Peyer's patch (tissue), 4 donors: Measurements from ENCODE around the gene PKN3. TPM values are rescaled to one million over a fixed set of nuclear protein-coding genes. Genes with fewer than 3 reads are reported as not detected.
A peak's percentile ranks its signal among the peaks of the same experiment; 100 is the strongest.

Experiments
- DNase-seq, 3 donors: peaks; one replicate each; pipeline ENCODE4 v3.0.0-alpha.2; 2017 to 2019
- H3K27ac ChIP-seq, 4 donors: fragments of 200-600 bp; sonication (generic); one replicate each; pipeline ENCODE4 v1.5.1; 2016 to 2019
- H3K27me3 ChIP-seq, 2 donors: fragments of 200-600 bp; sonication (generic); one replicate each; pipeline ENCODE4 v1.5.1; 2019
- H3K36me3 ChIP-seq, 3 donors: fragments of 200-600 bp; sonication (generic); one replicate each; pipeline ENCODE4 v1.5.1; 2016 to 2019
- H3K4me1 ChIP-seq, 4 donors: fragments of 200-600 bp; sonication (generic); one replicate each; pipeline ENCODE4 v1.5.1; 2016 to 2019
- H3K4me3 ChIP-seq, 4 donors: fragments of 200-600 bp; sonication (generic); 1 replicate in 3 of 4; 2 replicates in 1 of 4; pipeline ENCODE4 v1.5.1; 2016 to 2019; ENCODE audit warnings: mild to moderate bottlenecking in 1 of 4
- H3K9me3 ChIP-seq, 4 donors: fragments of 200-600 bp; sonication (generic); one replicate each; pipeline ENCODE4 v1.5.1; 2016 to 2019; ENCODE audit warnings: mild to moderate bottlenecking in 1 of 4
- POLR2A ChIP-seq, 2 donors: fragments of 450-650 bp; IDR thresholded peaks; one replicate each; pipeline ENCODE4 v1.5.1; 2017; ENCODE audit warnings: antibody characterized with exemption in 2 of 2, mild to moderate bottlenecking in 2 of 2, moderate library complexity in 2 of 2
- total RNA-seq, 4 donors: library from RNA; depleted of rRNA; stranded (reverse); fragments of >200 nt; gene quantifications; one replicate each; pipeline ENCODE4 v1.1.0, GENCODE V29; 2016
- TF ChIP-seq, protein P1 (sequence below), 6 experiments: fragments of 450-650 bp in 4 of 6; fragments of 200-600 bp in 2 of 6; sonication (generic) in 1 of 6; IDR thresholded peaks; one replicate each; pipeline ENCODE4 v1.5.1; 2017 to 2019; ENCODE audit warnings: antibody characterized with exemption in 6 of 6, mild to moderate bottlenecking in 3 of 6, moderate library complexity in 1 of 6

Gene PKN3
- 10 to 100 TPM in 1 of 4 donors, 1 to 10 TPM in 3; 5.6 to 15.7 (median 9.3) TPM for total RNA-seq

DNA sequence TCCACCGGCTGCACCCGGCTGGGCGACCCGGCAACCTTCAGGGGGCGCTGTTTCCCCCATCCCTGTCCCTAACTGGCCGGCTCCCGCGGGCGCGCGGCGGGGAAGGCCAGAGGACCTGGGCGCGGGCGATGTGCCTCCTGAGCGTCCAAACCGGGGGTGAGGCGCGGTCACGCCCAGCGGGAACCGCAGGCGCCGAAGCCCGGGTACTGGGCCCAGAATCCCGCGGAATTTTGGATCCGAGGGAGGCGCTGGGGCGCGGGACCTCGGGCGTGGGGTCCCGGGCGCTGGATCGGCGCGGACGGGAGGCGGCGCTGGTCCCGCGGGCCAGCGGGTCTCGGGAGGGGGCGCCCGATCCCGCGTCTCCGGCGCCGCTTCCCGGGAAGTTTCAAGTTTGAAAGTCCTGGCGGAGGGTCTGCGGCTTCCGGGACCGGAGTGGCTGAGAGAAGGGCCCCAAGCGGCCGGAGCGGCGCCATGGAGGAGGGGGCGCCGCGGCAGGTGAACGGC, at the start of gene PKN3:
Gene PKN3 (plus strand): TSS at position 59 of the 504 bp plus-strand sequence. CDS start 413 bp downstream, at position 472.
- peaks cover 0 to 6% (median 2%) of the 10 kb centered on the region in 4 donors for H3K4me1 ChIP-seq
- H3K27me3 ChIP-seq: no peaks in the 10 kb centered on the region
- no peaks in the 10 kb centered on the region for H3K36me3 ChIP-seq
- peak within 1 kb of the TSS; percentile 64 to 89 (median 78) for H3K4me3 ChIP-seq
- DNase-seq: peak; percentile 82 to 95 (median 93)
- H3K9me3 ChIP-seq: no peaks in the 10 kb centered on the region
- H3K27ac ChIP-seq: peak within 1 kb of the TSS; percentile 69 to 79 (median 74)
- peak in 1 of 2 donors; percentile 28 for TF ChIP-seq POLR2A (IDR thresholded peaks at IDR 0.05)
- TF ChIP-seq, protein P1, sequence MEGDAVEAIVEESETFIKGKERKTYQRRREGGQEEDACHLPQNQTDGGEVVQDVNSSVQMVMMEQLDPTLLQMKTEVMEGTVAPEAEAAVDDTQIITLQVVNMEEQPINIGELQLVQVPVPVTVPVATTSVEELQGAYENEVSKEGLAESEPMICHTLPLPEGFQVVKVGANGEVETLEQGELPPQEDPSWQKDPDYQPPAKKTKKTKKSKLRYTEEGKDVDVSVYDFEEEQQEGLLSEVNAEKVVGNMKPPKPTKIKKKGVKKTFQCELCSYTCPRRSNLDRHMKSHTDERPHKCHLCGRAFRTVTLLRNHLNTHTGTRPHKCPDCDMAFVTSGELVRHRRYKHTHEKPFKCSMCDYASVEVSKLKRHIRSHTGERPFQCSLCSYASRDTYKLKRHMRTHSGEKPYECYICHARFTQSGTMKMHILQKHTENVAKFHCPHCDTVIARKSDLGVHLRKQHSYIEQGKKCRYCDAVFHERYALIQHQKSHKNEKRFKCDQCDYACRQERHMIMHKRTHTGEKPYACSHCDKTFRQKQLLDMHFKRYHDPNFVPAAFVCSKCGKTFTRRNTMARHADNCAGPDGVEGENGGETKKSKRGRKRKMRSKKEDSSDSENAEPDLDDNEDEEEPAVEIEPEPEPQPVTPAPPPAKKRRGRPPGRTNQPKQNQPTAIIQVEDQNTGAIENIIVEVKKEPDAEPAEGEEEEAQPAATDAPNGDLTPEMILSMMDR (IDR thresholded peaks at IDR 0.05): peak; percentile 74 to 95 (median 86)

DNA sequence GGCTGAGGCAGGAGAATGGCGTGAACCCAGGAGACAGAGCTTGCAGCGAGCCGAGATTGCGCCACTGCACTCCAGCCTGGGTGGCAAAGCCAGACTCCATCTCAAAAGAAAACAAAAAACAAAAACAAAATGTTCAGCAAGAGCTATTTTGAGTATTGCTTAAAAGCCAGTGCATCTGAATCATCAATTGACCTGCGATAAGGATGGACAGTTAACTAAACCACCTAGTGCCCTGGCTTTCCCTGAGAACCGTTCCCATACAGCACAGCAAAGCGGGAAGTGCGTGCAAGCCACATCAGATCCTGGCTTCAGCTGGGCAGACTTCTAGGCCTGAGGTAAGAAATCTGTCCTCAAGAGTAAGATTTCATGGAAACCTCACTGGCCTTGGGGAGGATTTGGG, 48.4 kb upstream of the PKN3 start:
- no peak for TF ChIP-seq POLR2A (IDR thresholded peaks at IDR 0.05)
- TF ChIP-seq, protein P1 (IDR thresholded peaks at IDR 0.05): no peak
- Histone ChIP-seq H3K4me1 (no peaks in the 10 kb centered on the region), H3K4me3 (no peak overlapping the region), H3K27me3 (no peaks in the 10 kb centered on the region), H3K9me3 (no peaks in the 10 kb centered on the region), H3K36me3 (no peaks in the 10 kb centered on the region), H3K27ac (no peak overlapping the region)
- no peak for DNase-seq

DNA sequence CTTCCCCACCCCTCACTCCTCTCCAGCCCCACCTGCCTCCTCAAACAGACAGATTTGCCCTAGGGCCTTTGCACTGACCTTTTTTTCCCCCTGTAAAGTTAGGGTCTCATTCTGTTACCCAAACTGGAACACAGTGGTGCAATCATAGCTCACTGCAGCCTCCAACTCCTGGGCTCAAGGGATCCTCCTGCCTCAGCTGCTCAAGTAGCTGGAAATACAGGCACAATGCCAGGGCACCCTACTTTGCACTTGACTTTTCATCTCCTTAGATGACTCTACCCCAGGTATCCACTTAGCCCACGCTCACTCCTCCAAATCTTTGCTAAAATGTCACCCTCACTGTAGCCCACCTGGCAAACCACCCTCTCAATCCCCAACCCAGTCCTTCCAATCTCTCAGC, 47.8 kb upstream of the PKN3 start:
- DNase-seq: no peak
- no peak for TF ChIP-seq POLR2A (IDR thresholded peaks at IDR 0.05)
- TF ChIP-seq, protein P1 (IDR thresholded peaks at IDR 0.05): no peak
- no peak overlapping the region for H3K27ac ChIP-seq
- no peaks in the 10 kb centered on the region for H3K36me3 ChIP-seq
- no peaks in the 10 kb centered on the region for H3K27me3 ChIP-seq
- H3K4me1 ChIP-seq: no peaks in the 10 kb centered on the region
- H3K4me3 ChIP-seq: no peak overlapping the region
- no peaks in the 10 kb centered on the region for H3K9me3 ChIP-seq

DNA sequence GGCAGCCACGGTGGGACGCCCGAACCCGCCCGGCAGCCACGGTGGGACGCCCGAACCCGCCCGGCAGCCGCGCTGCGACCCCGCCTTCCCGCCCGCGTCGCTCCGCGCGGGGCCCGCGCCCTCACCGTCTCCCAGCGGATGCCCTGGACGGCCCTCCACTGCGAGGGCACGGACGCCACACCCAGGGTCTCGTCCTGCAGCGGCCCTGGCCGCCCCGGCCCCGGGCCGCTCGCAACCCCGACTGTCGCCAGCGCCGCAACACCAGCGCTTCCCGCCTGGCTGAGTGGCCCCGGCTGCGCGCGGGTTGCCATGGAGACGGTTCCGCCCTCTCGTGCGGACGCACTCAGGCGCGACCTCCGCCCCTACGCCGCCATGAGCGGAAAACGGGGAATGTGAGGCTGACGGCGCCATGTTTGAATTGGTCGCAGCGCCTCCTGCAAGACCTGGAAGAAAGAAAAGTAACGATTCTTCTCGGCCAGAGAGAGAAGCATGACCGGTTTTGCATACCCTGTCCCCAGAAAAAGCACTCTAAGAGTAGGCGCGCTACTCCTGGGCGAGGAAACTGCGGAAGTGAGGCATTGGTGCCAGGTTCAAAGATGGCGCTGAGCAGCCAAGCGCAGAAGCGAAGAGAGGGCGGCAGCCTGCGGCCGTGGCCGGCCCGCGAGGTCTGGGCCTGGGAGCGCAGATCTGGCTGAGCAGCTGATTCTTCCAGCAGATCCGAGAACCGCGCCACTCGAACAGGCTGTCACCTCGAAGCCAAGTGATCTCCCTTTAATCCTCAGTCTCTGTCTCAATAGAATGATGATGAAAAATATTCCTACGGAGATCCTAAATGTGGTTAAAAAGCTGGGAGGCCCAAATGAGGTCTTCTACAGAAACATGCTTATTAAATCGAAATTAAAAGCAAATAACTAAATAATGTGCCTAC, 45.6 kb upstream of the PKN3 start, which contains the start of gene DYNC2I2:
Gene DYNC2I2 (minus strand): TSS at position 432 of the 928 bp plus-strand sequence. CDS start 121 bp downstream, at position 311.
- Histone ChIP-seq H3K4me3 (peak within 1 kb of the TSS; percentile 73 to 97 (median 86)), H3K27me3 (no peaks in the 10 kb centered on the region), H3K27ac (peak within 1 kb of the TSS; percentile 93 to 97 (median 96)), H3K4me1 (no peaks in the 10 kb centered on the region), H3K36me3 (no peaks in the 10 kb centered on the region), H3K9me3 (no peaks in the 10 kb centered on the region)
- TF ChIP-seq POLR2A (IDR thresholded peaks at IDR 0.05): peak; percentile 23 to 27
- TF ChIP-seq, protein P1 (IDR thresholded peaks at IDR 0.05): peak in 2 of 6 experiments; percentile 3 to 19
- DNase-seq: peak; percentile 87 to 98 (median 98)

DNA sequence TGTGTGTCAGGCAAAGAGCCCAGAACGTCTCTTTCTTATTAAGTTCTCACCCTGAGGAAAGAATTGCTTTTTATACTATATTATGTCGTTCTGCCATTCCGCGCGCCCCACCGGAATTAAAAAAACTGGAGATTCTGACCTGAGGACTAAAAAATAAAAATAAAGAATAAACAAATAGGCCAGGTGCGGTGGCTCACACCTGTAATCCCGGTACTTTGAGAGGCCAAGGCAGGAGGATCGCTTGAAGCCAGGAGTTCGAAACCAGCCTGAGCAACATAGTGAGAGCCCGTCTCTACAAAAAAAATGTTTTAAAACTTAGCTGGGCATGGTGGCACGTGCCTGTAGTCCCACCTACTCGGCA, 45.0 kb upstream of the PKN3 start:
- H3K27ac ChIP-seq: peak overlapping the region; percentile 93 to 97 (median 96)
- TF ChIP-seq, protein P1 (IDR thresholded peaks at IDR 0.05): no peak
- no peak for TF ChIP-seq POLR2A (IDR thresholded peaks at IDR 0.05)
- no peaks in the 10 kb centered on the region for H3K36me3 ChIP-seq
- DNase-seq: peak in 1 of 3 donors; percentile 37
- H3K9me3 ChIP-seq: no peaks in the 10 kb centered on the region
- H3K4me3 ChIP-seq: peak overlapping the region in 2 of 4 donors; percentile 79 to 97
- no peaks in the 10 kb centered on the region for H3K4me1 ChIP-seq
- H3K27me3 ChIP-seq: no peaks in the 10 kb centered on the region
